IPS-18c (cell line): ENCODE data around the gene RPE.

ENCODE experiments used
- H3K4me3 ChIP-seq: 2 replicates; pipeline ENCODE4 v1.7.0; 2013; ENCODE audit warnings: low read depth, mild to moderate bottlenecking, low read length, moderate library complexity; ENCODE audit not compliant: insufficient read depth
- H3K9me3 ChIP-seq: one replicate; pipeline ENCODE4 v1.6.1; 2013; ENCODE audit warnings: mild to moderate bottlenecking, low read length, moderate library complexity; ENCODE audit not compliant: control insufficient read depth, insufficient read depth

Gene RPE

DNA sequence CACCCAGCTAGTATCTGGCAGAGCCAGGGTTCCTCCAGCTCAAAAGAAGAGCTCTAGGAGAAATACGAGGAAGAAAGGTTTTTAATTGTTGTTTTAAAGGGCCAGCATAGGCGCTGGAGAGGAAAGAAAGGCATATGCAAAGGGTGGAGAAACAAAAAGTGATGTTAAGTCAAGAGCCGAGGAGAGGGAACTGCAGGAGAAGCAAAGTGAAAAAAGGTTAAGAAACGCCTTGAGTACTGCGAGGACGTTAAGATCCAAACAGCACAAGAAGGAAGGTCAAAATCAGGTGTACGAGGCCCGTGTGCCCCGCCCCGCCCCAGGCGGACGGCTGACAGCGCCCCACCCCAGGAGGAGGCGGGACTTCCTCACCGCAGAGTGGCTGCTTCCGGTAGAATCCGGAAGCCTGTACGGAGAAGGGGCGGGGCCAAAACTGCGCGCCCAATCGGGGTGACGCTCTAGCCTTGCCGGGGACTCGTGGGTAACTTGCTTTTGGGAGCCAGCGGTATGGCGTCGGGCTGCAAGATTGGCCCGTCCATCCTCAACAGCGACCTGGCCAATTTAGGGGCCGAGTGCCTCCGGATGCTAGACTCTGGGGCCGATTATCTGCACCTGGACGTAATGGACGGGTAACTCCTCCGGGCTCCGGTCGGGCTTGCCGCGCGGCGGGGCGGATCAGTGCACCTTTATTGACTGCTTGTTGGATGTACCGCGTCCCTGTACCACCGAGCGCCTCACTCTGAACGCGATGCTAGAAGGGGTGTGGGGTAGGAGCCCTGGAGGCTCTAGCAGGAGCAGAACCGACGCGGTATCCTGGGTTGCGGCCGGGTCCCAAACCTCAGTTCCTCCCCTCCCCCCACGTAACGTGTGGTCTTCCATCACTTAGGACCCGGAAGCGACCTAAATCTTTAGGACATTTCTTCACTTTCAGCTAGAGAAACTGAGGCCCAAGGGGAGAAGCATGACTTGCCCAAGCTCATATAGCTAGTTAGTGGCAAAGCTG is at the start of gene RPE:
Gene RPE, plus strand, starts transcription at position 481 of the 1,000 bp plus-strand sequence. Its CDS starts 24 bp downstream, at position 505.
- H3K9me3 ChIP-seq: no peaks in the 10 kb centered on the region
- peak within 1 kb of the TSS; percentile 90 for H3K4me3 ChIP-seq

DNA sequence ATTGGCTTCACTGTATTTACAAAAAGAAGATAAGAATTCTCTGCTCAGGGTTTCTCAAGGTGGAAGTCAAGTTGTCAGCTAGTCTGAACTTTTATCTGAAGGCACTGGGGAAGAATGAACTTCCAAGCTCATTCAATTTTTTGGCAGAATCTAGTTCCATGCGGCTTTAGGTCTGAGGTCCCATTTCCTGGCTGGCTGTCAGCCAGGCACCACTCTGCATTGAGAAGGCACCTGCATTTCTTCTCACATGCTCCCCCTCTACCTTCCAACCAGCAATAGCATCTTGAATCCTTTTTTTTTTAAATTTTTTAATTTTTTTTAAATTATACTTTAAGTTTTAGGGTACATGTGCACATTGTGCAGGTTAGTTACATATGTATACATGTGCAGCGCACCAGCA is 46.2 kb upstream of the RPE start:
- H3K4me3 ChIP-seq: no peak overlapping the region
- no peaks in the 10 kb centered on the region for H3K9me3 ChIP-seq

DNA sequence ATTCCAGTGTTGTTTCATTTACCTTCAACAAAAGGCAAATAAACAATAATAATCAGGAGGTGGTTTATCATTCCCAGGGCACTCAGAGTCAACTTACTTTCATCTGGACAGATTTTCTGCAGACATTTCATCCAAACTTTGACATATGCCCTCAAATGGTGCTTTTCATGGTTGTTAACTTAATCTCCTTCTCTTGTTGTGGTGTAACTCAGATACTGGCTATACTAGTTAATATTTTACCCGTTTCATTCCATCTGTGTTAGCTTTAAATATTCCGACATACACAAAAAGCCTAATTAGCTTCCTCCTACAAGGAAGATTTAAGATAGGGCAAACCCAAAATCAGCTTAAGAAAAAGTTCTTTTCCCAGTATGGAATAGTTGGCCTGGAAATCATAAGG is 44.4 kb upstream of the RPE start:
- H3K9me3 ChIP-seq: no peaks in the 10 kb centered on the region
- H3K4me3 ChIP-seq: no peak overlapping the region

DNA sequence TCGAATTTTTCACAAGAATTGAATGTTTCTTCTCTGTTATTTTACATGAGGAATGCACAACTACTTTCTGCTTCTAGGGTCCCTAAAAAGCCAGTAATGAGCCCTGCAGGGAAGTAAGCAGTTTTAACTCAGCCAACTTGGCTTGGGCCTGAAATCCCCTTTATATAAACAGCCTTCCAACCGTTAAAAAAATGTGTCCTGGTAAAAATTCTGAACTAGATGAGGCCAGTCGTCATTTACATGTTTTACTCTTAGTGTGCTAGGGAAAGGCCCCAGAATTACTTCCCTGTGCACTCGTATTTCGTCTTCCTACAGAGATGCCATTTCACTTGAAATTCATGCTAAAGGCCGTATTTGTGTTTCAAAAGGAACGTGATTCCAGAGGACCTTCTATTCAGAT is 42.4 kb upstream of the RPE start:
- Histone ChIP-seq H3K4me3 (0 out of 2 replicates have a peak overlapping the region, but pooled peaks have one; percentile 25), H3K9me3 (no peaks in the 10 kb centered on the region)

DNA sequence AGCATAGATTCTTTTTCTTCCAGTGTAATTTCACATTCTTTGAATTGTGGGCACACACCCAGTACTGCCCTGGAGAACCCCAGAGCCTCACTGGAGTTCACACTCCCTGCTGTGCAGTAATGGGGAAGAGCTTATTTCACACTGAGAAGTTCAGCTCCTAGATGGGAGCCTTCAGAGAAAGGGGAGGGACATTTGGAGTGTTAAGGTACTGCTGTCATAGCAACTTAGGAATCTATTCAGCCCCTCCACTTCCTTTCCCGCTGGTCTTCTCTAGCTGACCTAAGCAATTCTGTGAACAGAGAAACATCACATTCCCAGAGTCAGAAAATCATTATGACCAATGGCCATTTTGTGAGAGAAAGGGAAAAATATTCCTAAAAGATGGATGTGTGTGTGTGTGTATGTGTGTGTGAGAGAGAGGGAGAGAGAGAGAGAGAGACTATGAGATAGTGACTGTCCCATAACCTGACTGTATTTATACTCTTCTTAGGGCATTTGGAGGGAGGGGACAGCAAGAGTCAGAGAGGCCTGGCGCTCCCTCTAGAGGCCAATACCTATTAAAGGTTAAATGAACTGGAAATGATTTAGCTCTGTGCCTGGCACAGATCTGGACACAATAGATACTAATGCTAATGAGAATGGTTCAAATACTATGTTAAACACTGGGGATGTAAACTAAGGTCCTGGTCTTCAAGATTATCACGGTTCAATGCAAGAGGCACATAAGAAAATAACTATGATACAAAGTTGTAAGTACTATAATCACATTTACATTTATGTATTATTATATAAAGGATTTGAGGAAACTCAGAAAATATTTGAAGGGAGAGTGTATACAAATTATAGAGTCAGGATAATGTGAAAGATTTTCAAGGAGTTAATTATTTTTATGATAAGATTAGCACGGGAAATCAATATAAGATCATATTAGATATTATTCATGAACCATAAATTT is 41.5 kb upstream of the RPE start:
- Histone ChIP-seq H3K4me3 (no peak overlapping the region), H3K9me3 (no peaks in the 10 kb centered on the region)

DNA sequence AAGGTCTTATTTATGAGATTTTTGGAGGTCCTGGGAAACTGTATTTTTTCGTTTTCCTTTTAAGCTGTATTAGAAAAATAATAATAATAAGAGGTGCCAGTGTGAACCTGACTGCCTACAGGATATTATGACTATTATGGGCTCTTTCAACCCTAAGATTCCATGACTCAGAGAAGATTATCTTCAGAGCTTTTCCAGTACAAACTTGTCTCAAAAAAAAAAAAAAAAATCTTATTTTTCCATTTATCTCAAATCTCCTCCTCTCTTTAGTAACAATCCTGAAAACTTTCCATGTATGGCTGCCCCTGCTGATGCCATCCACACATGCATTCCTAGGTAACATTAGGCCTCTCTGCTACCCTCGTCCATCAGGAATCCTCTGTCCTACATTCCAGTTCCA is 36.7 kb upstream of the RPE start:
- Histone ChIP-seq H3K9me3 (no peaks in the 10 kb centered on the region), H3K4me3 (no peak overlapping the region)

DNA sequence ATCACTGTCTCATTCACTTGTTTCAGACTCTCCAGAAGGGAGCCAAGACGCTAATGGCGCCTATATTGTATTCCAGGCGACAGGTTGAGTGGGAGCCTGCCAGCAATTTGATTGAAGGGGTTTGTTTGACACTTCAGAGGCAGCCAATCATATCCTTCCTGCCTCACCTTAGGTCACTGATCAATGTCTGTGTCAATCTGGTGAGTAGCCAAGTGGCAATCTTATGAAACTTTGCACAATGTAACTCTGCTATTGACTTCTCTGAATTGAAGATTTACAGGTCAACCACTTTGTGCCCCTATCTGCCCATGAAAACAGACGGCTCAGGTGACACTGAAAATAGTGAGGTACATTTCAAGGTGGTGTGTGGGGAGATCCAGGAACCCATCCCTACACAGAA is 32.7 kb upstream of the RPE start:
- H3K9me3 ChIP-seq: no peaks in the 10 kb centered on the region
- H3K4me3 ChIP-seq: no peak overlapping the region

DNA sequence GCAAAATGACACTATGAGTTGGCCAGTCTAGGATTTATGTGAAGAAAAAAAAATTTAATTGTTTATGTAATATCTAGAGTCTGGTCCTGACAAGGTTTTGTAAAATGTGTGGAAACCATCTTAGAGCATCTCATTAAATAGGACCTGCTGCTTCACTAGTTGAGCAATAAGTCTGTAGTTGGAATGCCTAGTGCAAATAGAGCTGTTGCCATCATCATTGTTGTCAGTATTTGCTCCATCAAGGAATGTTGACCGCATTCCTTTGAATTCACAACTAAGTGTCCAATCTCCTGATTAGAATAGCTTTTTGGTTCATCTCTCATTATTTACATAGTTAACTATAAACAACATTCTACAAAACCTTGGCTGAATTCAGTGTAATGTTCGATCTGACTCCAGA is 32.2 kb upstream of the RPE start:
- no peak overlapping the region for H3K4me3 ChIP-seq
- no peaks in the 10 kb centered on the region for H3K9me3 ChIP-seq

DNA sequence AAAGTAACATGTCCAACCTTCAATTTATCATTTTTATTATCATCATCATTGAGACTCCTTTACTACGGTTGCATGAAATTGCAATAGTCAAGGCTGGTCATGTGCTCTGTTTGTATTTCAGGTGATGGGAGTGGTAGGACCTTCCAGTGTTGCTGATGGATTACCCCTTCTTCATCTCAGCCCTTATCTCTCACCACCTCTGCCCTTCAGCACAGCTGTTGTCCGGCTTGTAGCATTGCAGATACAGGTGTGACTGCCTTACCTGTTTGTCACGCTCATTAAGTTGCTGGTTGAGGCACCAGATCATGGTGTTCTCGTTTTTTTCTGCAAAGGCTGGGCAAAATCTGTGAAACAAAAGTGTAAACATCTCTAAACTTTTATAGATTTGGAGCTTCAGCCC is 31.7 kb upstream of the RPE start:
- Histone ChIP-seq H3K4me3 (no peak overlapping the region), H3K9me3 (no peaks in the 10 kb centered on the region)

DNA sequence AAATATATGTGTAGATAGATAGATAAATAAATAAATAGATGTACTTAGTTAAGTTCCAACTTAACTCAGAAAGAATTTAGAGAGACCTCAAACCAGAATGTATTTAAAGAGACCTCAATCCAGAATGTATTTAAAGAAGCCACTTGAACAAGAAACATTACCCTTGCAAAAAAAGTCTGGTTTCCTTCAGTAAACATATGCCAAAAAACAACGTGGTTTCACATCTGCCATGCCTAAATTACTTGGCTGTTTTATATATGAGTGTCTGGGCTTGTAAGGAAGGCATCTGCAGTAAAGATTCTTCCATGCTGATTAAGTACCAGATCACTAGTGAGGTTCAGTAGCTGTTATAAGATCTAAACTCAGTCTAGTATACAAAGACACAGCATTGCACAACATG is 29.1 kb upstream of the RPE start:
- Histone ChIP-seq H3K4me3 (no peak overlapping the region), H3K9me3 (no peaks in the 10 kb centered on the region)

DNA sequence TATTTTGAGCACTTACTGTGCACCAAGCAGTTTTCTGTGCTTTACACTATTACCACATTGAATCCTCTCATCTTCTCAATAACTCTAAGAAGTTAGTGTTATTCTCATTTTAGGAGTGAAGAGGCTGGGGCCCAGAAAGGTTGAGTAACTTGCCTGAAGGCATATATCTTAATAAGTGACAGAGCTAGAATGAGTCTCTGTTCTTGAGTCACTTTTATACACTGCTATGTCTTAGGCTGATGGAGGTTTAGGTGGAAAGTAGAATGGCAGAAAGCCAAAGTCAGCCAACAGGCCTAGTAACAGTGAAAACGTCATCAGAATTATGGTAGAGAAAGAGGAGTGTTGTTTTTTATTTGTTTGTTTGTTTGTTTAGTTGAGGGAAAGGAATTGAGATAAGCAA is 27.9 kb upstream of the RPE start:
- no peaks in the 10 kb centered on the region for H3K9me3 ChIP-seq
- H3K4me3 ChIP-seq: no peak overlapping the region

DNA sequence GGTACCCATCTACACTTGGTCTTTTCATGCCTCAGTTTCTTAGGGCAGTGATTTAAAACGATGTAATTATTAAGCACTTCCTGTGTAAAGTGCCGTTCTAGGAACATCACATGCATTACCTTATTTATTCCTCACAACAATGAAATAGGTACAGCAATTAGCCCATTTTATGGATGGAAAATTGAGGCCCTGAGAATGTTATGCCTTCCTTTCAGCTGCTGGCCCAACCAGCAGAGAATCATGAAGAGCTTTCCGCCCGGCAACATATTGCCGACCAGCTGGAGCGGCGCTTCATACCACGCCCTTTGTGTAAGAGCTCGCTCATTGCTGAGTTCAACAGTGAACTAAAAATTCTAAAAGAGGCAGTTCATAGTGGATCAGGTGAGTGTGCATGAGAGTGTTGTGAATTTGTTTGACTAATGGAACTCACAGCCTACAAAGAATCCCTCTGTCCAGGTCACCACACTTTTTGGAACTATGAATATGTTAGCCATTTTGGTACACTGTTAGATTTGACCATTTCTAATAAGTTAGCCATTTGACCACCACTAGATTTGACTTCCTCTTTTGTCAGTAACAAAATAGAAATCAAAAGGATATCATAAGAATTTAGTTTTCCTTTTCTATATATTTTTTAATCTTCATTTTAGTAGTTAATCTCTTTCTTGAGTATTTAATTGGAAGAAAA is 25.6 kb upstream of the RPE start:
- no peak overlapping the region for H3K4me3 ChIP-seq
- no peaks in the 10 kb centered on the region for H3K9me3 ChIP-seq

DNA sequence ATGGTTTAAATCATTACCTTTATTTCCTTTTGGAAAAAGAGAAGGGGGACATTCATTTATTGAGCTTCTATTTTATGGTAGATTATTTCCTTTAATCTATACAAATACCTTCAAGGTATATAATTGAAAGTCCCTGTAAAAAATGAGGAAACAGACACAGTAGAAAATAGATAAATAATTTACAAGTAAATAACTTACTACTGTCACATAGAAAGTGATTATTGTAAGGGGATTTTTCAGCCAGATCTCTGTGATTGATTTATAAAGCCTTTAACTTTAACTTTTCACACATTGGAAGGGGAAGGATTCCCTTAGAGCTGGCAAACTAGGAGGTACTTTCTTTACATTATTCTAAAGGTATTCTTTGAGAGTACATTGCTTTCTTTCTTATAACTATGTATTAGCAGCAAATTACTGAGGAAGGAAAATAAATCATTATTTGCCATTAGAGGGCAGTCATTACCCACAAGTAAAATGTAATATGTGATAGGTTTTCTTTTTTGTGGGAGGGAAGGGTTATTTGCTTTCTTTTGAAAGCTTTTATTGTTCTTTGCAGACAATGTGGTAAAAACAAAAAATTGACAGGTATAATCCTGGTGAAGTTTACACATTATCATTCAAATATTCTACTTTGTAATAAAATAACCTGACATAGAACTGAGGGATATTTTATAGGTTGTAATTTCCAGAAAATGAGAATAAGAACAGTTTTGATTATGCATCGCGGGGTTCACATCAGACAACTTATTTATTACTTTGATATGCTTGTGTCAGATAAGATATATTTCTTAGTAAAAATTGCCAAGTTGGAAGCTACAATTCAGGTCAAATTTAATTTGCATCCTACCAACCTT is 24.8 kb upstream of the RPE start:
- H3K4me3 ChIP-seq: no peak overlapping the region

DNA sequence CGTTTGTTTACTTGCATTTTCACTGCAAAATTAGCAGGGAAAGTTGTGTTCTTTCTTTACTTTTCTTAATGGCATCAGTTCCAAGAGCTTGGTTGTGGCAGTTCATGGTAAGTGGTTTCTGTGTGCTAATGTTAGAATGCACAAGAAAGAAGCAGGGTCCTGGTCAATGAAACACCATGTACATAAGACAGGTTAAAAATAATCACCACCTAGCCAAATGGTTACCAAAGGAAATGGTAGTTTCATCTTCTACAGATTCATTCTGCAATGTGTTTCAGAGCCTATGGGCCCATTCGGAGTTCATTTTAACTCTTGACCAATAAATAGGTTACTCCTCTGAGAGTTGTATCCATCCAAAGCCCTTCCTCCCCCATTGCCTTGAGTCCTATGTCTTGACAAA is 18.1 kb upstream of the RPE start:
- H3K9me3 ChIP-seq: no peaks in the 10 kb centered on the region
- H3K4me3 ChIP-seq: no peak overlapping the region

More for the DNA sequence above, 24.8 kb upstream of the RPE start:
- H3K9me3 ChIP-seq: no peaks in the 10 kb centered on the region

DNA sequence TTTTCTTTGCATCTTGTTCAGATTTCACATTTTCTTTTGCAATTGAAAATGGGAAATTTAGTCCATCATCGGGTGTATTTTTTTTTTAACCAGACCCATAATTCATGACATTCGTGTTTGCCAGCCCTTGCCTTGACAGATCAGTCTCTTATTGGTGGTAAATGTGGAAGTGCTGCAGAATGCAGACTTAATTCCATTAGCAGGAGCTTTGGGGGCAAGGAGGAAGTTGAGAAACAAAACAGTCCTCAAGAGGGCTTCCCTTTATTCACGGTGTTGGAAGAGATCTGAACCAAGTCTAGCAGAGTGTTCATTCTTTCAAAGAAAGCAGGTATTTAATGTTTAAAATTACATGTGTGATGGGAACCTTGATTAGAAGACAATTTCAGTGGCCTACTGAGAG is 16.6 kb upstream of the RPE start:
- no peaks in the 10 kb centered on the region for H3K9me3 ChIP-seq
- no peak overlapping the region for H3K4me3 ChIP-seq

DNA sequence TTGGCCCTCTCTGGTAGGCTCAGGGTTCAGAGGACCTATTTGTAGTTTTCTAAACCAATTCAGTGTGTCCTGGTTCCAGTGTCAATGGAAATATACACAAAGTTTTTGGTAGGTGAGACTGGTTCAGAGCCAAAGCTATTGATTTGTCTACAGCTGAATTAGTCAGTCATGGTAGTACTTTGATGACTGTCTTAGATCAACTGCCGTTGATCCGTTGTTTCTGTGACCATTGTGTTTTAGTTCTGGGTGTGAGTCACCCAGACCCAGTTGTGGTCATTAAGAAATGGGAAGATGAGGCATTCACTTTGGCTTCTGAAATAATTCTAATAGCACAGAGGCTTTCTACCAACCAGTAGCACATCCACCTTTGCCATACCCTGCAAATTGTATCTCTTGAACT is 16.0 kb upstream of the RPE start:
- H3K9me3 ChIP-seq: no peaks in the 10 kb centered on the region
- H3K4me3 ChIP-seq: no peak overlapping the region
